Gastroesophageal sphincter (tissue), 4 donors: ENCODE data around the gene SH3PXD2A. TPM values are rescaled to one million over a fixed set of nuclear protein-coding genes. Genes with fewer than 3 reads are reported as not detected.

Source experiments
- ATAC-seq: fragments of 150-250 bp; one replicate; pipeline ENCODE4 v1.9.1; 2016; ENCODE audit warnings: mild to moderate bottlenecking, moderate library complexity
- H3K27ac ChIP-seq, 4 donors: fragments of 200-600 bp; sonication (generic) in 3 of 4; 1 replicate in 3 of 4; 2 replicates in 1 of 4; pipeline ENCODE4 v1.5.1; 2016 to 2019
- H3K27me3 ChIP-seq: fragments of 200-600 bp; sonication (generic); one replicate; pipeline ENCODE4 v1.5.1; 2019
- H3K36me3 ChIP-seq, 2 donors: fragments of 200-600 bp; sonication (generic); one replicate each; pipeline ENCODE4 v1.5.1; 2019; ENCODE audit warnings: control low read depth in 1 of 2
- H3K4me1 ChIP-seq, 3 donors: fragments of 200-600 bp; sonication (generic); 1 replicate in 2 of 3; 2 replicates in 1 of 3; pipeline ENCODE4 v1.5.1; 2016 to 2019; ENCODE audit warnings: control low read depth in 2 of 3
- H3K4me3 ChIP-seq, 2 donors: fragments of 200-600 bp; sonication (generic); one replicate each; pipeline ENCODE4 v1.5.1; 2019; ENCODE audit warnings: mild to moderate bottlenecking in 1 of 2, moderate library complexity in 1 of 2
- H3K9me3 ChIP-seq, 3 donors: fragments of 200-600 bp; sonication (generic); one replicate each; pipeline ENCODE4 v1.5.1; 2017 to 2019; ENCODE audit warnings: control low read depth in 2 of 3
- CTCF ChIP-seq, 4 experiments: fragments of 200-600 bp in 2 of 4; fragments of 450-650 bp in 2 of 4; sonication (generic) in 1 of 4; IDR thresholded peaks; one replicate each; pipeline ENCODE4 v1.5.1; 2017 to 2019; ENCODE audit warnings: antibody characterized with exemption in 4 of 4, mild to moderate bottlenecking in 2 of 4, moderate library complexity in 2 of 4
- EP300 ChIP-seq: sonication (generic); formaldehyde crosslinking; IDR thresholded peaks from one replicate; pipeline ENCODE4 v1.6.1; 2017; ENCODE audit warnings: antibody characterized with exemption, mild to moderate bottlenecking
- POLR2A ChIP-seq, 2 donors: fragments of 450-650 bp; IDR thresholded peaks; one replicate each; pipeline ENCODE4 v1.6.1; 2017; ENCODE audit warnings: antibody characterized with exemption in 2 of 2, mild to moderate bottlenecking in 2 of 2, moderate library complexity in 1 of 2
- POLR2AphosphoS5 ChIP-seq: sonication (generic); formaldehyde crosslinking; IDR thresholded peaks from one replicate; pipeline ENCODE4 v1.6.1; 2017; ENCODE audit warnings: antibody characterized with exemption
- WGBS, 2 donors: methylation state at CpG; one replicate each; pipeline ENCODE4 v1.1.5; 2018; ENCODE audit warnings: low coverage in 1 of 2; 5-methylcytosine and 5-hydroxymethylcytosine counted together
- total RNA-seq, 4 donors: library from RNA; depleted of rRNA; stranded (reverse); fragments of >200 nt; gene quantifications; one replicate each; pipeline ENCODE4 v1.1.0, GENCODE V29; 2016

The SH3PXD2A gene
- total RNA-seq, 4 donors from 2014 or later: 31.2 to 65.2 (median 39.5) TPM

GRCh38 chr10:103657061-103657591 is 198.2 kb downstream of the SH3PXD2A start:
- 100% methylated on average over 2 to 4 of the region's 4 CpGs for WGBS, 2 donors
- TF ChIP-seq POLR2A (IDR thresholded peaks at IDR 0.05) (no peak), POLR2AphosphoS5 (no peak), EP300 (no peak), CTCF (IDR thresholded peaks at IDR 0.05) (no peak)

GRCh38 chr10:103654925-103655324 is 200.5 kb downstream of the SH3PXD2A start:
- 88 to 100% methylated on average over 1 of the region's 4 CpGs for WGBS, 2 donors
- Histone ChIP-seq H3K9me3 (peaks cover 0 to 9% (median 0%) of the 10 kb centered on the region in 3 donors), H3K4me3 (no peak overlapping the region), H3K27me3 (no peaks in the 10 kb centered on the region), H3K36me3 (peaks cover 0 to 65% of the 10 kb centered on the region in 2 donors), H3K27ac (no peak overlapping the region), H3K4me1 (peaks cover 0 to 80% (median 32%) of the 10 kb centered on the region in 3 donors)
- TF ChIP-seq EP300 (no peak), CTCF (IDR thresholded peaks at IDR 0.05) (no peak), POLR2A (IDR thresholded peaks at IDR 0.05) (no peak), POLR2AphosphoS5 (no peak)
- ATAC-seq: no peak

More at GRCh38 chr10:103657061-103657591, 198.2 kb downstream of the SH3PXD2A start:
- peaks cover 0 to 59% of the 10 kb centered on the region in 2 donors for H3K36me3 ChIP-seq
- H3K4me3 ChIP-seq: no peak overlapping the region
- no peaks in the 10 kb centered on the region for H3K27me3 ChIP-seq
- ATAC-seq: no peak
- H3K4me1 ChIP-seq: peaks cover 0 to 77% (median 23%) of the 10 kb centered on the region in 3 donors
- no peak overlapping the region for H3K27ac ChIP-seq
- peaks cover 0 to 9% (median 0%) of the 10 kb centered on the region in 3 donors for H3K9me3 ChIP-seq

- Histone ChIP-seq H3K36me3 (peaks cover 0 to 53% of the 10 kb centered on the region in 2 donors), H3K27ac (peak overlapping the region in 3 of 4 donors; percentile 49 to 76 (median 67)), H3K9me3 (peaks cover 0 to 9% (median 0%) of the 10 kb centered on the region in 3 donors), H3K4me1 (peaks cover 4 to 81% (median 39%) of the 10 kb centered on the region in 3 donors), H3K4me3 (no peak overlapping the region), H3K27me3 (no peaks in the 10 kb centered on the region)
- no peak for ATAC-seq
- WGBS, 2 donors: 93 to 100% methylated on average over 2 to 3 of the region's 8 CpGs
- TF ChIP-seq POLR2A (IDR thresholded peaks at IDR 0.05) (no peak), EP300 (no peak), POLR2AphosphoS5 (no peak), CTCF (IDR thresholded peaks at IDR 0.05) (no peak)
Observed at GRCh38 chr10:103653581-103654037, 201.8 kb downstream of the SH3PXD2A start.

- Histone ChIP-seq H3K27me3 (no peaks in the 10 kb centered on the region), H3K36me3 (peaks cover 0 to 45% of the 10 kb centered on the region in 2 donors), H3K27ac (peak overlapping the region in 3 of 4 donors; percentile 49 to 76 (median 67)), H3K4me1 (peaks cover 4 to 82% (median 48%) of the 10 kb centered on the region in 3 donors), H3K4me3 (no peak overlapping the region), H3K9me3 (peaks cover 0 to 8% (median 0%) of the 10 kb centered on the region in 3 donors)
- ATAC-seq: peak; percentile 49
- 43 to 54% methylated on average over 5 to 8 of the region's 15 CpGs for WGBS, 2 donors
- TF ChIP-seq POLR2A (IDR thresholded peaks at IDR 0.05) (no peak), EP300 (no peak), POLR2AphosphoS5 (no peak), CTCF (IDR thresholded peaks at IDR 0.05) (no peak)
Observed at GRCh38 chr10:103652599-103653281, 202.6 kb downstream of the SH3PXD2A start.
